ENCODE results near the gene PCSK5. TPM values are rescaled to one million over a fixed set of nuclear protein-coding genes. Genes with fewer than 3 reads are reported as not detected.

The PCSK5 gene
- total RNA-seq, 1 donor from 2014 or later, result 16.7 TPM

- H3K9ac ChIP-seq (ENCODE audit: low read depth in 1 of 3, low read length in 3 of 3), result no peak overlapping the region
- no peaks in the 10 kb centered on the region for H3K27me3 ChIP-seq (ENCODE audit: control insufficient read depth in 3 of 3, insufficient read depth in 3 of 3, low read length in 3 of 3)
- H3K9me3 ChIP-seq (ENCODE audit: control insufficient read depth in 3 of 3, low read length in 3 of 3), result no peaks in the 10 kb centered on the region
- no peak overlapping the region for H3K27ac ChIP-seq (ENCODE audit: low read depth, low read length)
- H3K4me3 ChIP-seq (ENCODE audit: low read length in 3 of 3), result no peak overlapping the region
- H3K36me3 ChIP-seq (ENCODE audit: control insufficient read depth in 3 of 3, insufficient read depth in 3 of 3, low read length in 3 of 3), result no peaks in the 10 kb centered on the region
- H3K4me1 ChIP-seq (ENCODE audit: control insufficient read depth in 3 of 3, insufficient read depth in 3 of 3, low read length in 3 of 3), result peaks cover 5 to 7% (median 6%) of the 10 kb centered on the region in 3 donors
Observed at GRCh38 chr9:76399856-76400255, 509.4 kb downstream of the PCSK5 start.

GRCh38 chr9:76400534-76401096 lies 510.1 kb downstream of the PCSK5 start:
- H3K36me3 ChIP-seq (ENCODE audit: control insufficient read depth in 3 of 3, insufficient read depth in 3 of 3, low read length in 3 of 3), result no peaks in the 10 kb centered on the region
- no peak overlapping the region for H3K4me3 ChIP-seq (ENCODE audit: low read length in 3 of 3)
- no peak overlapping the region for H3K9ac ChIP-seq (ENCODE audit: low read depth in 1 of 3, low read length in 3 of 3)
- no peaks in the 10 kb centered on the region for H3K9me3 ChIP-seq (ENCODE audit: control insufficient read depth in 3 of 3, low read length in 3 of 3)
- no peaks in the 10 kb centered on the region for H3K27me3 ChIP-seq (ENCODE audit: control insufficient read depth in 3 of 3, insufficient read depth in 3 of 3, low read length in 3 of 3)
- no peak overlapping the region for H3K27ac ChIP-seq (ENCODE audit: low read depth, low read length)
- H3K4me1 ChIP-seq (ENCODE audit: control insufficient read depth in 3 of 3, insufficient read depth in 3 of 3, low read length in 3 of 3), result peaks cover 0 to under 1% (median 0%) of the 10 kb centered on the region in 3 donors

- H3K36me3 ChIP-seq (ENCODE audit: control insufficient read depth in 3 of 3, insufficient read depth in 3 of 3, low read length in 3 of 3), result no peaks in the 10 kb centered on the region
- H3K9me3 ChIP-seq (ENCODE audit: control insufficient read depth in 3 of 3, low read length in 3 of 3), result no peaks in the 10 kb centered on the region
- H3K4me1 ChIP-seq (ENCODE audit: control insufficient read depth in 3 of 3, insufficient read depth in 3 of 3, low read length in 3 of 3), result no peaks in the 10 kb centered on the region
- H3K27me3 ChIP-seq (ENCODE audit: control insufficient read depth in 3 of 3, insufficient read depth in 3 of 3, low read length in 3 of 3), result no peaks in the 10 kb centered on the region
- no peak overlapping the region for H3K27ac ChIP-seq (ENCODE audit: low read depth, low read length)
- no peak overlapping the region for H3K9ac ChIP-seq (ENCODE audit: low read depth in 1 of 3, low read length in 3 of 3)
- no peak overlapping the region for H3K4me3 ChIP-seq (ENCODE audit: low read length in 3 of 3)
Observed at GRCh38 chr9:76401176-76401575, 510.7 kb downstream of the PCSK5 start.

GRCh38 chr9:76401580-76402354 lies 511.3 kb downstream of the PCSK5 start:
- Histone ChIP-seq H3K36me3 (ENCODE audit: control insufficient read depth in 3 of 3, insufficient read depth in 3 of 3, low read length in 3 of 3) (no peaks in the 10 kb centered on the region), H3K9me3 (ENCODE audit: control insufficient read depth in 3 of 3, low read length in 3 of 3) (no peaks in the 10 kb centered on the region), H3K4me1 (ENCODE audit: control insufficient read depth in 3 of 3, insufficient read depth in 3 of 3, low read length in 3 of 3) (no peaks in the 10 kb centered on the region), H3K4me3 (ENCODE audit: low read length in 3 of 3) (no peak overlapping the region), H3K27me3 (ENCODE audit: control insufficient read depth in 3 of 3, insufficient read depth in 3 of 3, low read length in 3 of 3) (no peaks in the 10 kb centered on the region), H3K9ac (ENCODE audit: low read depth in 1 of 3, low read length in 3 of 3) (no peak overlapping the region), H3K27ac (ENCODE audit: low read depth, low read length) (no peak overlapping the region)

GRCh38 chr9:76403352-76403751 lies 512.9 kb downstream of the PCSK5 start:
- Histone ChIP-seq H3K9ac (ENCODE audit: low read depth in 1 of 3, low read length in 3 of 3) (no peak overlapping the region), H3K27me3 (ENCODE audit: control insufficient read depth in 3 of 3, insufficient read depth in 3 of 3, low read length in 3 of 3) (no peaks in the 10 kb centered on the region), H3K9me3 (ENCODE audit: control insufficient read depth in 3 of 3, low read length in 3 of 3) (no peaks in the 10 kb centered on the region), H3K36me3 (ENCODE audit: control insufficient read depth in 3 of 3, insufficient read depth in 3 of 3, low read length in 3 of 3) (no peaks in the 10 kb centered on the region), H3K4me1 (ENCODE audit: control insufficient read depth in 3 of 3, insufficient read depth in 3 of 3, low read length in 3 of 3) (no peaks in the 10 kb centered on the region), H3K4me3 (ENCODE audit: low read length in 3 of 3) (peak overlapping the region in 1 of 3 donors; percentile 48), H3K27ac (ENCODE audit: low read depth, low read length) (no peak overlapping the region)

- H3K27ac ChIP-seq (ENCODE audit: low read depth, low read length), result no peak overlapping the region
- no peaks in the 10 kb centered on the region for H3K4me1 ChIP-seq (ENCODE audit: control insufficient read depth in 3 of 3, insufficient read depth in 3 of 3, low read length in 3 of 3)
- H3K4me3 ChIP-seq (ENCODE audit: low read length in 3 of 3), result no peak overlapping the region
- H3K9me3 ChIP-seq (ENCODE audit: control insufficient read depth in 3 of 3, low read length in 3 of 3), result no peaks in the 10 kb centered on the region
- no peak overlapping the region for H3K9ac ChIP-seq (ENCODE audit: low read depth in 1 of 3, low read length in 3 of 3)
- H3K27me3 ChIP-seq (ENCODE audit: control insufficient read depth in 3 of 3, insufficient read depth in 3 of 3, low read length in 3 of 3), result no peaks in the 10 kb centered on the region
- H3K36me3 ChIP-seq (ENCODE audit: control insufficient read depth in 3 of 3, insufficient read depth in 3 of 3, low read length in 3 of 3), result no peaks in the 10 kb centered on the region
Observed at GRCh38 chr9:76404401-76404800, 513.9 kb downstream of the PCSK5 start.

GRCh38 chr9:76405340-76405739 lies 514.9 kb downstream of the PCSK5 start:
- H3K36me3 ChIP-seq (ENCODE audit: control insufficient read depth in 3 of 3, insufficient read depth in 3 of 3, low read length in 3 of 3), result no peaks in the 10 kb centered on the region
- no peaks in the 10 kb centered on the region for H3K27me3 ChIP-seq (ENCODE audit: control insufficient read depth in 3 of 3, insufficient read depth in 3 of 3, low read length in 3 of 3)
- H3K4me3 ChIP-seq (ENCODE audit: low read length in 3 of 3), result no peak overlapping the region
- no peak overlapping the region for H3K27ac ChIP-seq (ENCODE audit: low read depth, low read length)
- H3K9me3 ChIP-seq (ENCODE audit: control insufficient read depth in 3 of 3, low read length in 3 of 3), result no peaks in the 10 kb centered on the region
- no peak overlapping the region for H3K9ac ChIP-seq (ENCODE audit: low read depth in 1 of 3, low read length in 3 of 3)
- H3K4me1 ChIP-seq (ENCODE audit: control insufficient read depth in 3 of 3, insufficient read depth in 3 of 3, low read length in 3 of 3), result no peaks in the 10 kb centered on the region

GRCh38 chr9:76405868-76406267 lies 515.4 kb downstream of the PCSK5 start:
- no peak overlapping the region for H3K27ac ChIP-seq (ENCODE audit: low read depth, low read length)
- no peaks in the 10 kb centered on the region for H3K4me1 ChIP-seq (ENCODE audit: control insufficient read depth in 3 of 3, insufficient read depth in 3 of 3, low read length in 3 of 3)
- no peaks in the 10 kb centered on the region for H3K36me3 ChIP-seq (ENCODE audit: control insufficient read depth in 3 of 3, insufficient read depth in 3 of 3, low read length in 3 of 3)
- H3K27me3 ChIP-seq (ENCODE audit: control insufficient read depth in 3 of 3, insufficient read depth in 3 of 3, low read length in 3 of 3), result no peaks in the 10 kb centered on the region
- no peak overlapping the region for H3K4me3 ChIP-seq (ENCODE audit: low read length in 3 of 3)
- no peaks in the 10 kb centered on the region for H3K9me3 ChIP-seq (ENCODE audit: control insufficient read depth in 3 of 3, low read length in 3 of 3)
- H3K9ac ChIP-seq (ENCODE audit: low read depth in 1 of 3, low read length in 3 of 3), result no peak overlapping the region
